Measurements from ENCODE around the gene SLC4A2.

The SLC4A2 gene

DNA sequence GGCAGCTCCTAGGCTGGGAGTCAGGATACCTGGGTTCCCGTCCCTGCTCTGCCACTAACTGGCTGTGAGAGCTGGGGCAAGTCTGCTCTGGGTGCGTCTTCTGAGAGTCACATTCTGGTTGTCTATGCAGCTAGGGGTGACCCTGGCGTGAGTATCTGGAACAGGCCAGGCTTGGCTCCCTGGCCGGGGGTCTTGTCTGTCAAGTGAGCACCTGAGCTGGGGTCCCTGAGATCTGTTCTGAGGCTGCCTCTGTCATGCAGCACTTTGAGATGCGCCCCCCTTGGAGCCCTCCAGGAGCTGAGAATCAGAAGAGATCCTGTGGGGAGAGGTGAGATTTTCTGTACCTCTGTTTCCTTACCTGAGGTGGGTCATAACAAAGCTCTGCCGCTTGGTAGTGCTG lies 34.4 kb downstream of the SLC4A2 start:
- H3K4me3 ChIP-seq: no peak overlapping the region
- peaks cover 0 to 7% (median 0%) of the 10 kb centered on the region in 3 donors for H3K36me3 ChIP-seq
- peaks cover 0 to 34% (median 10%) of the 10 kb centered on the region in 4 donors for H3K4me1 ChIP-seq
- no peaks in the 10 kb centered on the region for H3K9me3 ChIP-seq
- no peak for DNase-seq
- TF ChIP-seq, protein P1, sequence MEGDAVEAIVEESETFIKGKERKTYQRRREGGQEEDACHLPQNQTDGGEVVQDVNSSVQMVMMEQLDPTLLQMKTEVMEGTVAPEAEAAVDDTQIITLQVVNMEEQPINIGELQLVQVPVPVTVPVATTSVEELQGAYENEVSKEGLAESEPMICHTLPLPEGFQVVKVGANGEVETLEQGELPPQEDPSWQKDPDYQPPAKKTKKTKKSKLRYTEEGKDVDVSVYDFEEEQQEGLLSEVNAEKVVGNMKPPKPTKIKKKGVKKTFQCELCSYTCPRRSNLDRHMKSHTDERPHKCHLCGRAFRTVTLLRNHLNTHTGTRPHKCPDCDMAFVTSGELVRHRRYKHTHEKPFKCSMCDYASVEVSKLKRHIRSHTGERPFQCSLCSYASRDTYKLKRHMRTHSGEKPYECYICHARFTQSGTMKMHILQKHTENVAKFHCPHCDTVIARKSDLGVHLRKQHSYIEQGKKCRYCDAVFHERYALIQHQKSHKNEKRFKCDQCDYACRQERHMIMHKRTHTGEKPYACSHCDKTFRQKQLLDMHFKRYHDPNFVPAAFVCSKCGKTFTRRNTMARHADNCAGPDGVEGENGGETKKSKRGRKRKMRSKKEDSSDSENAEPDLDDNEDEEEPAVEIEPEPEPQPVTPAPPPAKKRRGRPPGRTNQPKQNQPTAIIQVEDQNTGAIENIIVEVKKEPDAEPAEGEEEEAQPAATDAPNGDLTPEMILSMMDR (IDR thresholded peaks at IDR 0.05): no peak
- no peaks in the 10 kb centered on the region for H3K27me3 ChIP-seq
- intact Hi-C loops (cut with DNase I; ENCODE audit: low total_unique reads): no loop called here
- no peak overlapping the region for H3K27ac ChIP-seq

DNA sequence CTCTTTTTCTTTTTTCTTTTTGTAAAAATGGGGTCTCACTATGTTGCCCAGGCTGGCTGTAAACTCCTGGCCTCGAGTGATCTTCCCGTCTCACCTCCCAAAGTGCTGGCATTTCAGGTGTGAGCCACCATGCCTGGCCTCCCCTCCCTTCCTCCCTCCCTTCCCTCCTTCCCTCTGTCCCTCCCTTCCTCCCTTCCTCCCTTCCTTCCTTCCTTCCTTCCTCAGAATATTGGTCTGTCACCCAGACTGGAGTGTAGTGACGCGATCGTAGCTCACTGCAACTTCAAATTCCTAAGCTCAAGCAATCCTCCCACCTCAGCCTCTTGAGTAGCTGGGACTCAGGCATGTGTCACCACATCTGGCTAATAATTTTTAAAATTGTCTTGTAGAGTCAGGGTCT lies 35.3 kb downstream of the SLC4A2 start:
- Histone ChIP-seq H3K27me3 (no peaks in the 10 kb centered on the region), H3K36me3 (peaks cover 0 to 7% (median 0%) of the 10 kb centered on the region in 3 donors), H3K4me3 (no peak overlapping the region), H3K9me3 (no peaks in the 10 kb centered on the region), H3K4me1 (peaks cover 0 to 29% (median 5%) of the 10 kb centered on the region in 4 donors), H3K27ac (no peak overlapping the region)
- intact Hi-C loops (cut with DNase I; ENCODE audit: low total_unique reads): no loop called here
- TF ChIP-seq, protein P1 (IDR thresholded peaks at IDR 0.05): no peak
- no peak for DNase-seq

- intact Hi-C loops (cut with DNase I; ENCODE audit: low total_unique reads): no loop called here
- DNase-seq: no peak
- TF ChIP-seq, protein P1 (IDR thresholded peaks at IDR 0.05): no peak
- H3K9me3 ChIP-seq: no peaks in the 10 kb centered on the region
- no peak overlapping the region for H3K27ac ChIP-seq
- peaks cover 0 to 24% (median 3%) of the 10 kb centered on the region in 4 donors for H3K4me1 ChIP-seq
- H3K27me3 ChIP-seq: no peaks in the 10 kb centered on the region
- H3K36me3 ChIP-seq: peaks cover 0 to 7% (median 0%) of the 10 kb centered on the region in 3 donors
- H3K4me3 ChIP-seq: no peak overlapping the region
Measured at GRCh38 chr7:151095123-151095797, 35.9 kb downstream of the SLC4A2 start.

GRCh38 chr7:151095828-151096475 lies 36.6 kb downstream of the SLC4A2 start:
- no peaks in the 10 kb centered on the region for H3K27me3 ChIP-seq
- no peak for DNase-seq
- H3K4me3 ChIP-seq: no peak overlapping the region
- H3K4me1 ChIP-seq: peaks cover 0 to 19% (median 2%) of the 10 kb centered on the region in 4 donors
- no peak overlapping the region for H3K27ac ChIP-seq
- intact Hi-C loops (cut with DNase I; ENCODE audit: low total_unique reads): no loop called here
- peaks cover 0 to 7% (median 0%) of the 10 kb centered on the region in 3 donors for H3K36me3 ChIP-seq
- H3K9me3 ChIP-seq: no peaks in the 10 kb centered on the region
- TF ChIP-seq, protein P1 (IDR thresholded peaks at IDR 0.05): no peak

GRCh38 chr7:151099486-151100211 lies 40.3 kb downstream of the SLC4A2 start:
- intact Hi-C loops (cut with DNase I; ENCODE audit: low total_unique reads): no loop called here
- no peak overlapping the region for H3K27ac ChIP-seq
- no peaks in the 10 kb centered on the region for H3K9me3 ChIP-seq
- H3K4me3 ChIP-seq: no peak overlapping the region
- peaks cover 0 to 7% (median 0%) of the 10 kb centered on the region in 3 donors for H3K36me3 ChIP-seq
- H3K4me1 ChIP-seq: peaks cover 0 to 24% (median 3%) of the 10 kb centered on the region in 4 donors
- H3K27me3 ChIP-seq: no peaks in the 10 kb centered on the region
- DNase-seq: no peak
- TF ChIP-seq, protein P1 (IDR thresholded peaks at IDR 0.05): no peak

Data from tibial artery (tissue), 4 donors.